H1 (cell line): ENCODE measurements around the gene TIAM2. TPM values are rescaled to one million over a fixed set of nuclear protein-coding genes. Genes with fewer than 3 reads are reported as not detected.

Experiments used
- CTCF ChIA-PET: fragments of 300-600 bp; sonication (Branson Sonifier 250); formaldehyde crosslinking; loops from one replicate; lab custom pipeline; 2021; ENCODE audit not compliant: partially characterized antibody; lab: Charles Lee
- POLR2A ChIA-PET: fragments of 300-600 bp; sonication (Branson Sonifier 250); formaldehyde crosslinking; loops from one replicate; lab custom pipeline; 2021; ENCODE audit warnings: inconsistent platforms; ENCODE audit not compliant: partially characterized antibody; lab: Charles Lee
- DNase-seq, 2 experiments: peaks; one replicate each; pipeline versions ENCODE4 v3.0.0 to v3.0.0-alpha.2; 2010 to 2022; ENCODE audit warnings: low spot score in 2 of 2, low read depth in 1 of 2, mixed read lengths in 1 of 2
- FAIRE-seq: peaks from 2 replicates; lab custom pipeline; 2011; peaks lifted over from hg19 to GRCh38; lab: Jason Lieb, UNC
- H2AFZ ChIP-seq: 2 replicates; pipeline ENCODE4 v1.8.1; 2012; ENCODE audit warnings: low read length, inconsistent platforms
- H2AK5ac ChIP-seq: 2 replicates; pipeline ENCODE4 v1.6.1; 2013; ENCODE audit warnings: low read depth, low read length
- H2BK120ac ChIP-seq: replicated peaks from 2 replicates; pipeline ENCODE3; 2013; ENCODE audit warnings: low read depth, low read length, inconsistent platforms
- H2BK12ac ChIP-seq: 2 replicates; pipeline ENCODE4 v1.6.1; 2013; ENCODE audit warnings: low read depth, low read length
- H2BK15ac ChIP-seq: 2 replicates; pipeline ENCODE4 v1.6.1; 2013; ENCODE audit warnings: low read length
- H2BK20ac ChIP-seq: 2 replicates; pipeline ENCODE4 v1.6.1; 2013; ENCODE audit warnings: low read length
- H2BK5ac ChIP-seq: 2 replicates; pipeline ENCODE4 v1.6.1; 2013; ENCODE audit warnings: low read depth, low read length
- H3K14ac ChIP-seq: 2 replicates; pipeline ENCODE4 v1.6.1; 2013; ENCODE audit warnings: inconsistent platforms; ENCODE audit not compliant: insufficient read length
- H3K18ac ChIP-seq: 2 replicates; pipeline ENCODE4 v1.6.1; 2013; ENCODE audit warnings: low read length; ENCODE audit errors: extremely low read depth
- H3K23ac ChIP-seq: 2 replicates; pipeline ENCODE4 v1.6.1; 2013; ENCODE audit warnings: inconsistent platforms; ENCODE audit not compliant: insufficient read length
- H3K23me2 ChIP-seq: 2 replicates; pipeline ENCODE4 v1.6.1; 2013; ENCODE audit warnings: low read depth, low read length
- H3K27ac ChIP-seq: 2 replicates; pipeline ENCODE4 v1.6.1; 2011; ENCODE audit warnings: low read depth, low read length, inconsistent platforms
- H3K27me3 ChIP-seq, 4 experiments: replicated peaks in 1 of 4; 1 replicate in 1 of 4; 2 replicates in 3 of 4; pipeline versions ENCODE4 v1.6.1 to v1.8.1; 2011 to 2013; ENCODE audit warnings: low read length in 3 of 4, mild to moderate bottlenecking in 3 of 4, inconsistent platforms in 2 of 4, mixed read lengths in 2 of 4, moderate library complexity in 1 of 4; ENCODE audit not compliant: control insufficient read depth in 3 of 4, insufficient read depth in 3 of 4; ENCODE audit errors: extremely low read depth in 1 of 4
- H3K36me3 ChIP-seq, 4 experiments: 2 replicates each; pipeline versions ENCODE4 v1.6.1 to v1.8.1; 2011 to 2013; ENCODE audit warnings: mild to moderate bottlenecking in 4 of 4, low read length in 3 of 4, moderate library complexity in 2 of 4, control low read depth in 1 of 4, inconsistent platforms in 1 of 4; ENCODE audit not compliant: insufficient read depth in 4 of 4, control insufficient read depth in 2 of 4
- H3K4ac ChIP-seq: replicated peaks from 2 replicates; pipeline ENCODE3; 2013; ENCODE audit warnings: low read length, low read depth, mixed read lengths, inconsistent platforms; ENCODE audit not compliant: insufficient read length
- H3K4me1 ChIP-seq, 4 experiments: replicated peaks in 1 of 4; 1 replicate in 1 of 4; 2 replicates in 3 of 4; pipeline versions ENCODE4 v1.6.1 to v1.8.1; 2011 to 2013; ENCODE audit warnings: low read length in 3 of 4, inconsistent platforms in 2 of 4, mixed read lengths in 1 of 4; ENCODE audit not compliant: insufficient read depth in 4 of 4, control insufficient read depth in 3 of 4
- H3K4me2 ChIP-seq, 2 experiments: 2 replicates each; pipeline versions ENCODE4 v1.6.1 to v1.8.1; 2011 to 2013; ENCODE audit warnings: low read depth in 2 of 2, low read length in 2 of 2, control low read depth in 1 of 2, inconsistent platforms in 1 of 2, mild to moderate bottlenecking in 1 of 2; ENCODE audit not compliant: insufficient read depth in 1 of 2
- H3K4me3 ChIP-seq, 4 experiments: fragments of 200-600, 300-600 bp in 1 of 4; sonication (generic), shearing (Covaris generic), sonication (Bioruptor Twin) in 1 of 4; 2 replicates each; pipeline versions ENCODE4 v1.5.1 to v1.8.1; 2011 to 2016; ENCODE audit warnings: low read length in 4 of 4, low read depth in 3 of 4, control low read depth in 2 of 4, inconsistent platforms in 2 of 4, mild to moderate bottlenecking in 2 of 4, mixed read lengths in 1 of 4, moderate library complexity in 1 of 4; ENCODE audit not compliant: insufficient read depth in 2 of 4; ENCODE audit errors: extremely low read depth in 1 of 4
- H3K56ac ChIP-seq: replicated peaks from 2 replicates; pipeline ENCODE3; 2013; ENCODE audit warnings: low read depth, mild to moderate bottlenecking, mixed read lengths, low read length, inconsistent platforms; ENCODE audit not compliant: insufficient read length
- H3K79me1 ChIP-seq: 2 replicates; pipeline ENCODE4 v1.6.1; 2013; ENCODE audit warnings: low read depth, low read length, control low read depth
- H3K79me2 ChIP-seq, 2 experiments: 2 replicates each; pipeline versions ENCODE4 v1.6.1 to v1.8.1; 2012 to 2013; ENCODE audit warnings: low read length in 2 of 2, mild to moderate bottlenecking in 2 of 2, inconsistent platforms in 1 of 2; ENCODE audit not compliant: insufficient read depth in 2 of 2, control insufficient read depth in 1 of 2
- H3K9ac ChIP-seq, 4 experiments: replicated peaks in 1 of 4; 1 replicate in 1 of 4; 2 replicates in 3 of 4; pipeline versions ENCODE4 v1.6.1 to v1.8.1; 2011 to 2013; ENCODE audit warnings: low read depth in 3 of 4, low read length in 3 of 4, control low read depth in 2 of 4, mild to moderate bottlenecking in 2 of 4, moderate library complexity in 2 of 4, inconsistent platforms in 1 of 4; ENCODE audit errors: extremely low read depth in 1 of 4
- H3K9me3 ChIP-seq, 2 experiments: 2 replicates each; pipeline versions ENCODE4 v1.6.1 to v1.8.1; 2012 to 2013; ENCODE audit warnings: mild to moderate bottlenecking in 2 of 2, moderate library complexity in 2 of 2, control low read depth in 1 of 2, inconsistent platforms in 1 of 2, low read depth in 1 of 2, low read length in 1 of 2, mixed read lengths in 1 of 2; ENCODE audit not compliant: insufficient read depth in 2 of 2
- H4K20me1 ChIP-seq, 2 experiments: replicated peaks in 1 of 2; 2 replicates each; pipeline versions ENCODE3 to v1.8.1; 2011 to 2013; ENCODE audit warnings: inconsistent platforms in 2 of 2, low read length in 2 of 2, mild to moderate bottlenecking in 1 of 2; ENCODE audit not compliant: insufficient read depth in 2 of 2, control insufficient read depth in 1 of 2
- H4K5ac ChIP-seq: 2 replicates; pipeline ENCODE4 v1.6.1; 2013; ENCODE audit warnings: low read length, low read depth, mixed read lengths, inconsistent platforms; ENCODE audit not compliant: insufficient read length
- H4K8ac ChIP-seq: 2 replicates; pipeline ENCODE4 v1.8.0; 2013; ENCODE audit warnings: mild to moderate bottlenecking, moderate library complexity, low read length, inconsistent platforms; ENCODE audit not compliant: insufficient read depth; ENCODE audit errors: extremely low read depth
- H4K91ac ChIP-seq: replicated peaks from 2 replicates; pipeline ENCODE3; 2013; ENCODE audit warnings: low read length, mixed read lengths, inconsistent platforms; ENCODE audit not compliant: insufficient read length
- CBX8 ChIP-seq: fragments of 300-800, 300-1000 bp; sonication (generic); IDR thresholded peaks from 2 replicates; pipeline ENCODE4 v1.7.1; 2016; ENCODE audit warnings: low read depth, low read length, borderline replicate concordance
- CHD1 ChIP-seq: IDR thresholded peaks from 2 replicates; pipeline ENCODE4 v1.6.1; 2012; ENCODE audit warnings: low read depth, low read length, improper control_type of control experiment
- CHD2 ChIP-seq: IDR thresholded peaks from 2 replicates; pipeline ENCODE4 v1.6.1; 2012; ENCODE audit warnings: low read length, improper control_type of control experiment
- EP300 ChIP-seq, 2 experiments: IDR thresholded peaks; 1 replicate in 1 of 2; 2 replicates in 1 of 2; pipeline ENCODE4 v1.6.1; 2011 to 2012; ENCODE audit warnings: low read depth in 2 of 2, low read length in 2 of 2, mild to moderate bottlenecking in 2 of 2, borderline replicate concordance in 1 of 2, inconsistent platforms in 1 of 2, moderate library complexity in 1 of 2
- EZH2 ChIP-seq: fragments of 200-600 bp; sonication (generic); IDR thresholded peaks from 2 replicates; pipeline ENCODE4 v1.7.1; 2012; ENCODE audit warnings: low read depth, mild to moderate bottlenecking, moderate library complexity, low read length, inconsistent platforms; ENCODE audit not compliant: severe bottlenecking
- HDAC6 ChIP-seq: IDR thresholded peaks from one replicate; pipeline ENCODE4 v1.7.1; 2012; ENCODE audit warnings: low read depth, mild to moderate bottlenecking, inconsistent platforms, low read length, moderate library complexity
- JUND ChIP-seq: IDR thresholded peaks from 2 replicates; pipeline ENCODE4 v1.6.1; 2011; ENCODE audit warnings: mild to moderate bottlenecking, improper control_type of control experiment, low read length
- MAFK ChIP-seq: IDR thresholded peaks from 2 replicates; pipeline ENCODE4 v1.6.1; 2012; ENCODE audit warnings: low read depth, mild to moderate bottlenecking, improper control_type of control experiment, low read length
- RAD21 ChIP-seq, 2 experiments: IDR thresholded peaks in 1 of 2; conservative IDR thresholded peaks in 1 of 2; 2 replicates each; pipeline ENCODE4 v1.6.1; 2011; ENCODE audit warnings: low read depth in 2 of 2, low read length in 2 of 2, improper control_type of control experiment in 1 of 2, inconsistent platforms in 1 of 2, mild to moderate bottlenecking in 1 of 2, moderate library complexity in 1 of 2
- SIX5 ChIP-seq: IDR thresholded peaks from 2 replicates; pipeline ENCODE4 v1.6.1; 2011; ENCODE audit warnings: mild to moderate bottlenecking, low read depth, low read length
- SP4 ChIP-seq: IDR thresholded peaks from 2 replicates; pipeline ENCODE4 v1.6.1; 2012; ENCODE audit warnings: low read length, inconsistent platforms
- TAF7 ChIP-seq: optimal IDR thresholded peaks from 2 replicates; pipeline ENCODE3; 2011; ENCODE audit warnings: low read depth, mild to moderate bottlenecking, inconsistent platforms, low read length, moderate library complexity, borderline replicate concordance
- WGBS, 2 experiments: shearing (Covaris generic) in 1 of 2; methylation state at CpG; one replicate each; pipeline versions ENCODE4 v1.1.6 to v1.1.7; 2013 to 2015; ENCODE audit warnings: low lambda C conversion rate in 2 of 2, mixed read lengths in 2 of 2, inconsistent platforms in 1 of 2, low coverage in 1 of 2, missing lambda C conversion rate in 1 of 2; ENCODE audit not compliant: insufficient replicate concordance in 2 of 2, insufficient coverage in 1 of 2, insufficient read length in 1 of 2; ENCODE audit errors: extremely low coverage in 1 of 2, missing lambda C conversion rate in 1 of 2; 5-methylcytosine and 5-hydroxymethylcytosine counted together
- polyA plus RNA-seq, 7 experiments: library from polyadenylated mRNA; depleted of rRNA in 3 of 7; stranded (reverse) in 5 of 7; unstranded in 2 of 7; fragments of >200 nt in 5 of 7; fragments of 200-250 nt in 2 of 7; gene quantifications; 1 replicate in 5 of 7; 2 replicates in 1 of 7; 4 replicates in 1 of 7; pipeline versions ENCODE4 v1.2.1 to v1.2.3, GENCODE V29; 2011 to 2013; ENCODE audit warnings: missing spikeins in 2 of 7, mixed read lengths in 2 of 7
- total RNA-seq: library from RNA; stranded (reverse); fragmentation: NEBNext Ultra II Directional; extraction: Animal tissue kit (Norgen Biotek cat#: 25700); gene quantifications from 2 replicates; pipeline ENCODE4 v1.2.1, GENCODE V29; 2021

The TIAM2 gene
- total and polyA plus RNA-seq, 2 of the 8 experiments (the other 6 are each of a cell fraction or from before 2014, with no cell fraction given): 7.4 to 23.9 TPM

DNA sequence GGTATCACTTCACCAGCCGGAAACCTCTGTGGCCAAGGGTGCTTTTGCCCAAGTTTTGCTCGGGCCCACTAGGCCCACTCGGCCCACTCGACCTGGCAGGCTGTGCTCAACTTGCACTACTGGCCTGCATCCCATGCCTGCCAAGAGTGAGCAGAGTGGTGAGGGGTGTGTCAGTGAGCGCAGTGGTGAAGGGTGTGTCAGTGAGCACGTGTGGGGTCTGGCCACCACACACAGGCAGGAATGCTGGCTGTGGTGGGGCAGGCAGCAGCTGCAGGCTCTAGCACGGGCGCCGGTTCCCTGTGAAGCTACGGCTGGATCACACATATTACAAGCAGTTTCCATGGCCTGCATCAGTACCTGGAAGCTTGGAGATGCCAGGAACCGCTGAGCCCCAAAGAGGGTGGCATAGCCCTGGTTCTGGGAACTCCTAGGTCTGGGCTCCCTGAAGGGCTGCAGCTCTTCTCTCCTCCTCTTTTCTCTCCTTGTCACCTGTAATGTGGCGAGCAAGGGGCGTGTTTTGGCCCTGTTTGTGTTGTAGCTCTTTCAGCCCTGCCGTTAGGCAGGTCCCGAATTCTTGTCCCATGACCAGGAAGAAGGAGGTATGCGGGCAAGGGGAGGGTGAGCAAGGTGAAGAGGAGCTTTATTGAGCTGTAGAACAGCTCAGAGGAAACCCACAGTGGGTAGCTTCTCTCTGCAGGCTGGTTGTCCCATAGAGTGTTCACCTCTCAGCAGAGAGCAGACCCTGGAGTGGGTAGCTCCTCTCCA is 217.7 kb downstream of the TIAM2 start:
- H3K4ac ChIP-seq: no peak overlapping the region
- no peaks in the 10 kb centered on the region for H3K79me2 ChIP-seq
- H3K27me3 ChIP-seq: no peaks in the 10 kb centered on the region
- 84% methylated on average over 16 of the region's 16 CpGs; no CpG with 5 or more reads in 1 of the 2 experiments for WGBS, 2 experiments
- no peak overlapping the region for H3K4me2 ChIP-seq
- H3K23ac ChIP-seq: no peak overlapping the region
- ChIA-PET POLR2A (no interaction called here), CTCF (interaction anchor here (0.6 to 2.2 kb wide), 9 partner anchors 10 to 1351 kb away, joined by 3 to 8 read pairs (median 3); no protein-coding TSS in a partner anchor)
- no peak overlapping the region for H2BK12ac ChIP-seq
- H3K79me1 ChIP-seq: no peaks in the 10 kb centered on the region; the same call in 1 of the 2 replicates
- H2BK5ac ChIP-seq: no peak overlapping the region; the same call in 1 of the 2 replicates
- H2AFZ ChIP-seq: no peak overlapping the region
- peak overlapping the region; percentile 16; the same call in 1 of the 2 replicates for H3K27ac ChIP-seq
- peaks cover 0 to 9% (median 5%) of the 10 kb centered on the region in 4 experiments; a peak in 3 of 8 replicates for H3K36me3 ChIP-seq
- H3K9ac ChIP-seq: no peak overlapping the region
- H2BK20ac ChIP-seq: no peak overlapping the region
- no peak overlapping the region for H2BK15ac ChIP-seq
- no peaks in the 10 kb centered on the region for H4K20me1 ChIP-seq
- H4K8ac ChIP-seq: no peak overlapping the region
- H3K18ac ChIP-seq: no peak overlapping the region
- H3K14ac ChIP-seq: no peak overlapping the region
- no peaks in the 10 kb centered on the region; a peak in 1 of 4 replicates for H3K9me3 ChIP-seq
- no peak overlapping the region for H2BK120ac ChIP-seq
- no peak for DNase-seq
- H3K4me1 ChIP-seq: peaks cover 3 to 5% (median 4%) of the 10 kb centered on the region in 4 experiments; a peak in 4 of 7 replicates
- H3K23me2 ChIP-seq: no peaks in the 10 kb centered on the region; the same call in 1 of the 2 replicates
- no peak overlapping the region for H3K56ac ChIP-seq
- FAIRE-seq: no peak
- H4K91ac ChIP-seq: no peak overlapping the region
- H2AK5ac ChIP-seq: no peak overlapping the region
- no peak for TF ChIP-seq CHD1
- no peak for TF ChIP-seq CBX8
- TF ChIP-seq EZH2: no peak
- no peak for TF ChIP-seq MAFK
- no peak for TF ChIP-seq EP300 (IDR thresholded peaks at IDR 0.05; ENCODE audit: borderline replicate concordance in 1 of 2, low read depth in 2 of 2, low read length in 2 of 2)
- TF ChIP-seq JUND: no peak
- no peak for TF ChIP-seq SIX5
- no peak for TF ChIP-seq CHD2
- TF ChIP-seq SP4: no peak
- TF ChIP-seq RAD21 (IDR thresholded peaks at IDR 0.05 in 1 of 2, conservative IDR thresholded peaks at IDR 0.05 in 1 of 2; ENCODE audit: low read depth in 2 of 2, low read length in 2 of 2): no peak
- no peak for TF ChIP-seq TAF7
- no peak for TF ChIP-seq HDAC6
- H3K4me3 ChIP-seq: no peak overlapping the region
- H4K5ac ChIP-seq: no peak overlapping the region
